Fibroblast of villous mesenchyme (primary cell): Measurements from ENCODE around the gene ATP11A. TPM values are rescaled to one million over a fixed set of nuclear protein-coding genes. Genes with fewer than 3 reads are reported as not detected.

Experiments
- DNase-seq: peaks from one replicate; pipeline ENCODE4 v3.0.0-alpha.2; 2010; ENCODE audit warnings: low read depth
- H3K4me3 ChIP-seq: 2 replicates; pipeline ENCODE4 v1.5.1; 2011; ENCODE audit warnings: low read depth, mild to moderate bottlenecking, low read length
- total RNA-seq: library from RNA; depleted of rRNA; stranded (reverse); fragments of >200 nt; gene quantifications from 2 replicates; pipeline ENCODE4 v1.2.3, GENCODE V29; 2012
- TF ChIP-seq, protein P1 (sequence below): IDR thresholded peaks from 2 replicates; pipeline ENCODE4 v1.5.1; 2012; ENCODE audit warnings: low read depth, mild to moderate bottlenecking, low read length; ENCODE audit not compliant: insufficient read depth

Gene ATP11A
- total RNA-seq, 1 donor = 6.9 TPM

GRCh38 chr13:112877976-112878955, 188.4 kb downstream of the ATP11A start:
- H3K4me3 ChIP-seq = no peak overlapping the region
- no peak for DNase-seq
- TF ChIP-seq, protein P1, sequence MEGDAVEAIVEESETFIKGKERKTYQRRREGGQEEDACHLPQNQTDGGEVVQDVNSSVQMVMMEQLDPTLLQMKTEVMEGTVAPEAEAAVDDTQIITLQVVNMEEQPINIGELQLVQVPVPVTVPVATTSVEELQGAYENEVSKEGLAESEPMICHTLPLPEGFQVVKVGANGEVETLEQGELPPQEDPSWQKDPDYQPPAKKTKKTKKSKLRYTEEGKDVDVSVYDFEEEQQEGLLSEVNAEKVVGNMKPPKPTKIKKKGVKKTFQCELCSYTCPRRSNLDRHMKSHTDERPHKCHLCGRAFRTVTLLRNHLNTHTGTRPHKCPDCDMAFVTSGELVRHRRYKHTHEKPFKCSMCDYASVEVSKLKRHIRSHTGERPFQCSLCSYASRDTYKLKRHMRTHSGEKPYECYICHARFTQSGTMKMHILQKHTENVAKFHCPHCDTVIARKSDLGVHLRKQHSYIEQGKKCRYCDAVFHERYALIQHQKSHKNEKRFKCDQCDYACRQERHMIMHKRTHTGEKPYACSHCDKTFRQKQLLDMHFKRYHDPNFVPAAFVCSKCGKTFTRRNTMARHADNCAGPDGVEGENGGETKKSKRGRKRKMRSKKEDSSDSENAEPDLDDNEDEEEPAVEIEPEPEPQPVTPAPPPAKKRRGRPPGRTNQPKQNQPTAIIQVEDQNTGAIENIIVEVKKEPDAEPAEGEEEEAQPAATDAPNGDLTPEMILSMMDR = no peak

DNA sequence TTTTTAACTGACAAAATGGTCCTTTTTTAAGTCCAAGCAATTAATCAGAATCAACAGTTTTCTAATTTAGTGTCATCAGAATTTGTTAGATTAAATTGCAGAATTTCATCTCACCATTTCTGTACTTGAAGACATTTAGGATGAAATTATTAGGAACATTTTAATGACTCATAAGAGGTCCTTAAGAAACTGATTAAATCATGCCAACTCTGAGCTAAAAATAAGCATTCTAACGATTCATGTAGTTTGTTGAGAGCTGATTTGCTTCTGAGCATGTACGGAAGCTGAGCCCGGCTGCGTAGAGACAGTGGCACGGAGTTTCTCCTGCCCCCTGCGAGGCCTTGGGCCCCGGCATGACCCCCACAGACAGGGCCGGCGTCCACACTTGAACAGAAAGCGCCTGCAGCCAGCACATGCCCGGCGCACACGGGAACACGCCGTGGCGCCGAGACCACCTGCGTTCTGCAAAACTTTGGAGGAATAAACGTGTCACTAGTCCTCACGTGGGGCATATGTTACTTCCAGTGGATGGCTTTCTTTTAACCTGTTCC, 189.5 kb downstream of the ATP11A start:
- H3K4me3 ChIP-seq = no peak overlapping the region
- TF ChIP-seq, protein P1 = no peak
- DNase-seq = no peak

- TF ChIP-seq, protein P1 = no peak
- no peak for DNase-seq
- no peak overlapping the region for H3K4me3 ChIP-seq
These were observed 190.4 kb downstream of the ATP11A start for GRCh38 chr13:112880221-112880641.

DNA sequence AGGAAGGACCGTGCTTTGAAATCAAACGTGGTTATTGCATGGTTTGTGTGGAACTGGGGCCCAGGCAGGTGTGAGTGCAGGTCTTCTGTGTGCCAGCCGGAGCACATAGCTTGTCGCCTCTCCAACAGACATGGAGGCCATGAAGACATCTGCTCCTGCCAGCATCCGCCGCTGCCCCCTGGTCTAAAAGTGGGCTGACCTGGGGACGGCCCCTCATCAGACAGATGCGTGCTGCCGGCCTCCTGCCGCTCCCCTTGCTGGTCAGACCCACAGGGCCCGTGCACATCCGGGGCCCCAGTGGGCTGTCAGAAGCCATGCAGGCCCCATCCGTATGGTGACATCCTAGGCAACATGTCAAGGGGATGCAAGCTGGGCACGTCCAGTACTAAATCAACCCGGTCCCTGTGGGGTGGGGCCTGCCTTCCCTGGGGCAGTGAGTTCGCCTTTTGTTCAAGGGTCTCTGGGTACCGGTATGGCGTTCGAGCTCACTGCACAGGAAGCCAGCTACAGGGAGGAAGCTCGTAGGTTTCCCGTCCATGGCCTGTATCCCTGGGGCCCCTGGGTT, 191.2 kb downstream of the ATP11A start:
- DNase-seq = no peak
- no peak overlapping the region for H3K4me3 ChIP-seq
- TF ChIP-seq, protein P1 = no peak

DNA sequence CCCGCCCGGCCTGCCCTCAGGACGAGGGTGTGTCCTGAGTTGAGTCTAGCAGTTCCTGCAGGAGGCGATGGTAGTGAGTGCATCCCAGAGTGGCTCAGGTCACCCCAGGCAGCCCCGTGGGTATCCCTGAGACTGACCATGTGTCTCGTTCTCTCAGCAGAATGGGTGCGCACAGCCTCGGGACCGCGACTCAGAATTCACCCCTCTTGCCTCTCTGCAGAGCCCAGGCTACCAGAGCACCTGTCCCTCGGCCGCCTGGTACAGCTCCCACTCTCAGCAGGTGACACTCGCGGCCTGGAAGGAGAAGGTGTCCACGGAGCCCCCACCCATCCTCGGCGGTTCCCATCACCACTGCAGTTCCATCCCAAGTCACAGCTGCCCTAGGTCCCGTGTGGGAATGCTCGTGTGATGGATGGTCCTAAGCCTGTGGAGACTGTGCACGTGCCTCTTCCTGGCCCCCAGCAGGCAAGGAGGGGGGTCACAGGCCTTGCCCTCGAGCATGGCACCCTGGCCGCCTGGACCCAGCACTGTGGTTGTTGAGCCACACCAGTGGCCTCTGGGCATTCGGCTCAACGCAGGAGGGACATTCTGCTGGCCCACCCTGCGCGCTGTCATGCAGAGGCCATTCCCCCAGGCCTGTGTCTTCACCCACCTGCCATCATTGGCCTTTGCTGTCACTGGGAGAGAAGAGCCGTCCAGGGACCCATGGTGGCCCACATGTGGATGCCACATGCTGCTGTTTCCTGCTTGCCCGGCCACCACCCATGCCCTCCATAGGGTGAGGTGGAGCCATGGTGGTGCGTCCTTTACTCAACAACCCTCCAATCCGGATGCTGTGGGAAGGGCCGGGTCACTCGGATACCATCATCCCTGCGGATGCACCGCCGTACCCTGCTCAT, 192.1 kb downstream of the ATP11A start:
- no peak for DNase-seq
- H3K4me3 ChIP-seq = no peak overlapping the region
- TF ChIP-seq, protein P1 = no peak

- no peak overlapping the region for H3K4me3 ChIP-seq
- no peak for DNase-seq
- TF ChIP-seq, protein P1 = no peak
These were observed 192.8 kb downstream of the ATP11A start for GRCh38 chr13:112882555-112883024.
